ENCODE data around the gene ATF7IP2.
"Not testable (repeated sequence)": the region's sequence is repeated elsewhere in the genome, so short reads cannot be mapped to it uniquely, and the experiment has no call there.

ATF7IP2 gene

GRCh38 chr16:10385725-10386516, at the start of gene ATF7IP2:
ATF7IP2 (plus strand) TSS chr16:10386061; CDS start chr16:10430621, 44,560 bp downstream.
- DNase-seq (ENCODE audit: low read depth, low spot score): peak; percentile 76

GRCh38 chr16:10338426-10338825, 47.4 kb upstream of the ATF7IP2 start:
- no peak for DNase-seq (ENCODE audit: low read depth, low spot score)

- DNase-seq (ENCODE audit: low read depth, low spot score): no peak
These were observed 45.8 kb upstream of the ATF7IP2 start for GRCh38 chr16:10339777-10340732.

GRCh38 chr16:10343124-10343760, 42.6 kb upstream of the ATF7IP2 start:
- no peak for DNase-seq (ENCODE audit: low read depth, low spot score)

GRCh38 chr16:10344699-10345098, 41.2 kb upstream of the ATF7IP2 start:
- DNase-seq (ENCODE audit: low read depth, low spot score): not testable (repeated sequence)

GRCh38 chr16:10345629-10346028, 40.2 kb upstream of the ATF7IP2 start:
- DNase-seq (ENCODE audit: low read depth, low spot score): no peak

GRCh38 chr16:10349851-10350250, 36.0 kb upstream of the ATF7IP2 start:
- DNase-seq (ENCODE audit: low read depth, low spot score): no peak

GRCh38 chr16:10352262-10352661, 33.6 kb upstream of the ATF7IP2 start:
- no peak for DNase-seq (ENCODE audit: low read depth, low spot score)

- no peak for DNase-seq (ENCODE audit: low read depth, low spot score)
These were observed 30.3 kb upstream of the ATF7IP2 start for GRCh38 chr16:10355589-10355988.

- DNase-seq (ENCODE audit: low read depth, low spot score): no peak
These were observed 28.7 kb upstream of the ATF7IP2 start for GRCh38 chr16:10356870-10357842.

- not testable (repeated sequence) for DNase-seq (ENCODE audit: low read depth, low spot score)
These were observed 24.1 kb upstream of the ATF7IP2 start for GRCh38 chr16:10361747-10362076.

GRCh38 chr16:10362077-10362863, 23.6 kb upstream of the ATF7IP2 start:
- no peak for DNase-seq (ENCODE audit: low read depth, low spot score)

- DNase-seq (ENCODE audit: low read depth, low spot score): not testable (repeated sequence)
These were observed 23.0 kb upstream of the ATF7IP2 start for GRCh38 chr16:10362864-10363197.

GRCh38 chr16:10366619-10367018, 19.2 kb upstream of the ATF7IP2 start:
- DNase-seq (ENCODE audit: low read depth, low spot score): not testable (repeated sequence)

GRCh38 chr16:10367616-10368188, 18.2 kb upstream of the ATF7IP2 start:
- DNase-seq (ENCODE audit: low read depth, low spot score): no peak

GRCh38 chr16:10368969-10369551, 16.8 kb upstream of the ATF7IP2 start:
- no peak for DNase-seq (ENCODE audit: low read depth, low spot score)

- no peak for DNase-seq (ENCODE audit: low read depth, low spot score)
These were observed 15.7 kb upstream of the ATF7IP2 start for GRCh38 chr16:10370096-10370726.

GRCh38 chr16:10371592-10371991, 14.3 kb upstream of the ATF7IP2 start:
- DNase-seq (ENCODE audit: low read depth, low spot score): no peak

- DNase-seq (ENCODE audit: low read depth, low spot score): no peak
These were observed 12.3 kb upstream of the ATF7IP2 start for GRCh38 chr16:10373556-10373955.
